Mucosa of rectum (tissue), 2 donors: ENCODE results near the gene DDTL.
"Not testable (repeated sequence)": the region's sequence is repeated elsewhere in the genome, so short reads cannot be mapped to it uniquely, and the experiment has no call there.

Source experiments
- H3K27ac ChIP-seq, 2 donors: one replicate each; pipeline ENCODE4 v1.7.0; 2013; ENCODE audit warnings: inconsistent platforms in 2 of 2, low read depth in 2 of 2, low read length in 2 of 2
- H3K27me3 ChIP-seq, 2 donors: one replicate each; pipeline ENCODE4 v1.7.0; 2013; ENCODE audit warnings: low read length in 2 of 2; ENCODE audit not compliant: control insufficient read depth in 2 of 2, insufficient read depth in 2 of 2
- H3K36me3 ChIP-seq, 2 donors: one replicate each; pipeline ENCODE4 v1.7.0; 2013; ENCODE audit warnings: low read length in 2 of 2; ENCODE audit not compliant: control insufficient read depth in 2 of 2, insufficient read depth in 2 of 2
- H3K4me1 ChIP-seq, 2 donors: one replicate each; pipeline ENCODE4 v1.7.0; 2013; ENCODE audit warnings: low read length in 2 of 2, mild to moderate bottlenecking in 1 of 2; ENCODE audit not compliant: control insufficient read depth in 2 of 2, insufficient read depth in 2 of 2
- H3K4me3 ChIP-seq, 2 donors: one replicate each; pipeline ENCODE4 v1.7.0; 2013; ENCODE audit warnings: low read length in 2 of 2
- H3K9ac ChIP-seq, 2 donors: one replicate each; pipeline ENCODE4 v1.7.0; 2013; ENCODE audit warnings: low read length in 2 of 2, low read depth in 1 of 2, mild to moderate bottlenecking in 1 of 2
- H3K9me3 ChIP-seq, 2 donors: one replicate each; pipeline ENCODE4 v1.7.0; 2013; ENCODE audit warnings: low read length in 2 of 2; ENCODE audit not compliant: control insufficient read depth in 2 of 2
- donor health status: healthy.
- donor health status: Normal muscosa, but diverticular disease.

Gene DDTL

GRCh38 chr22:23986089-23986488 lies 19.4 kb downstream of the DDTL start:
- not testable (repeated sequence) for H3K9me3 ChIP-seq, H3K9ac ChIP-seq, H3K4me1 ChIP-seq

GRCh38 chr22:23986538-23987178 lies 20.0 kb downstream of the DDTL start:
- not testable (repeated sequence) for H3K4me1 ChIP-seq, H3K36me3 ChIP-seq, H3K9me3 ChIP-seq, H3K9ac ChIP-seq, H3K4me3 ChIP-seq, H3K27me3 ChIP-seq, H3K27ac ChIP-seq

More at GRCh38 chr22:23986089-23986488, 19.4 kb downstream of the DDTL start:
- not testable (repeated sequence) for H3K27ac ChIP-seq, H3K4me3 ChIP-seq, H3K27me3 ChIP-seq, H3K36me3 ChIP-seq

GRCh38 chr22:23989583-23990244 lies 23.0 kb downstream of the DDTL start:
- H3K9ac ChIP-seq, H3K4me3 ChIP-seq, H3K9me3 ChIP-seq, H3K36me3 ChIP-seq, H3K4me1 ChIP-seq, H3K27me3 ChIP-seq, H3K27ac ChIP-seq: not testable (repeated sequence)

- not testable (repeated sequence) for H3K9ac ChIP-seq
These were observed 26.4 kb downstream of the DDTL start for GRCh38 chr22:23993080-23993479.

GRCh38 chr22:23993581-23994177 lies 27.0 kb downstream of the DDTL start:
- not testable (repeated sequence) for H3K27ac ChIP-seq, H3K9me3 ChIP-seq, H3K27me3 ChIP-seq, H3K4me3 ChIP-seq, H3K9ac ChIP-seq, H3K4me1 ChIP-seq, H3K36me3 ChIP-seq

More at GRCh38 chr22:23993080-23993479, 26.4 kb downstream of the DDTL start:
- not testable (repeated sequence) for H3K27me3 ChIP-seq, H3K4me1 ChIP-seq, H3K36me3 ChIP-seq, H3K4me3 ChIP-seq, H3K9me3 ChIP-seq, H3K27ac ChIP-seq

- H3K4me1 ChIP-seq, result no peaks in the 10 kb centered on the region
- no peak overlapping the region for H3K27ac ChIP-seq
- no peak overlapping the region for H3K9ac ChIP-seq
- no peaks in the 10 kb centered on the region for H3K36me3 ChIP-seq
- no peak overlapping the region for H3K4me3 ChIP-seq
- no peaks in the 10 kb centered on the region for H3K27me3 ChIP-seq
- H3K9me3 ChIP-seq, result no peaks in the 10 kb centered on the region
These were observed 30.4 kb downstream of the DDTL start for GRCh38 chr22:23997092-23997491.

- not testable (repeated sequence) for H3K9me3 ChIP-seq, H3K36me3 ChIP-seq, H3K4me3 ChIP-seq, H3K27me3 ChIP-seq, H3K27ac ChIP-seq, H3K9ac ChIP-seq, H3K4me1 ChIP-seq
These were observed 33.1 kb downstream of the DDTL start for GRCh38 chr22:23999779-24000178.

- no peaks in the 10 kb centered on the region for H3K36me3 ChIP-seq
- H3K4me1 ChIP-seq, result no peaks in the 10 kb centered on the region
- H3K27ac ChIP-seq, result no peak overlapping the region
- no peaks in the 10 kb centered on the region for H3K9me3 ChIP-seq
- H3K4me3 ChIP-seq, result no peak overlapping the region
- H3K27me3 ChIP-seq, result no peaks in the 10 kb centered on the region
- H3K9ac ChIP-seq, result no peak overlapping the region
These were observed 34.6 kb downstream of the DDTL start for GRCh38 chr22:24001314-24001713.

GRCh38 chr22:24002272-24002671 lies 35.6 kb downstream of the DDTL start:
- Histone ChIP-seq H3K9me3 (no peaks in the 10 kb centered on the region), H3K4me3 (no peak overlapping the region), H3K27me3 (no peaks in the 10 kb centered on the region), H3K27ac (no peak overlapping the region), H3K9ac (no peak overlapping the region), H3K36me3 (no peaks in the 10 kb centered on the region), H3K4me1 (no peaks in the 10 kb centered on the region)

- Histone ChIP-seq H3K36me3 (no peaks in the 10 kb centered on the region), H3K27ac (no peak overlapping the region), H3K27me3 (no peaks in the 10 kb centered on the region), H3K9ac (no peak overlapping the region), H3K4me3 (no peak overlapping the region), H3K4me1 (no peaks in the 10 kb centered on the region), H3K9me3 (no peaks in the 10 kb centered on the region)
These were observed 36.2 kb downstream of the DDTL start for GRCh38 chr22:24002851-24003250.
